Prostate gland (tissue), 2 donors: Measurements from ENCODE around the gene S100A16. TPM values are rescaled to one million over a fixed set of nuclear protein-coding genes. Genes with fewer than 3 reads are reported as not detected.

ENCODE experiments used
- DNase-seq: peaks from one replicate; pipeline ENCODE4 v3.0.0-alpha.2; 2019; ENCODE audit warnings: low spot score
- H3K27ac ChIP-seq, 2 donors: fragments of 200-600 bp; sonication (generic); 2 replicates each; pipeline ENCODE4 v1.5.1; 2017 to 2019
- H3K27me3 ChIP-seq: fragments of 200-600 bp; sonication (generic); replicated peaks from 2 replicates; pipeline ENCODE4 v1.5.1; 2019; ENCODE audit not compliant: insufficient read depth
- H3K36me3 ChIP-seq, 2 donors: fragments of 200-600 bp; sonication (generic); 1 replicate in 1 of 2; 2 replicates in 1 of 2; pipeline versions ENCODE4 v1.5.1 to v1.8.1; 2017 to 2019
- H3K4me1 ChIP-seq: fragments of 200-600 bp; sonication (generic); replicated peaks from 2 replicates; pipeline ENCODE4 v1.5.1; 2019
- H3K4me3 ChIP-seq, 2 donors: fragments of 200-600 bp; sonication (generic); 2 replicates each; pipeline ENCODE4 v1.5.1; 2017 to 2019
- H3K9me3 ChIP-seq: fragments of 200-600 bp; sonication (generic); 2 replicates; pipeline ENCODE4 v1.5.1; 2017
- CTCF ChIP-seq, 4 experiments: fragments of 200-600 bp in 2 of 4; fragments of 450-650 bp in 2 of 4; sonication (generic) in 2 of 4; IDR thresholded peaks; 1 replicate in 3 of 4; 2 replicates in 1 of 4; pipeline ENCODE4 v1.5.1; 2016 to 2019; ENCODE audit warnings: antibody characterized with exemption in 4 of 4, mild to moderate bottlenecking in 2 of 4, moderate library complexity in 2 of 4
- POLR2A ChIP-seq: fragments of 450-650 bp; IDR thresholded peaks from one replicate; pipeline ENCODE4 v1.6.1; 2016; ENCODE audit warnings: antibody characterized with exemption, mild to moderate bottlenecking
- POLR2AphosphoS5 ChIP-seq: sonication (generic); formaldehyde crosslinking; IDR thresholded peaks from one replicate; pipeline ENCODE4 v1.6.1; 2017; ENCODE audit warnings: antibody characterized with exemption
- WGBS: methylation state at CpG from one replicate; pipeline ENCODE4 v1.1.5; 2018; 5-methylcytosine and 5-hydroxymethylcytosine counted together
- intact Hi-C: fragments of 100-400 bp; cut with DNase I; formaldehyde crosslinking; loops from one replicate; pipeline ENCODE4 v1.14.2; 2022
- total RNA-seq, 2 donors: library from RNA; depleted of rRNA; stranded (reverse); fragments of >200 nt; gene quantifications; one replicate each; pipeline ENCODE4 v1.1.0, GENCODE V29; 2016

S100A16 gene
- total RNA-seq, 2 donors from 2014 or later, result 78.4 to 165 TPM

GRCh38 chr1:153639280-153639679, 26.3 kb upstream of the S100A16 start:
- Histone ChIP-seq H3K4me3 (no peak overlapping the region), H3K36me3 (peaks cover 6 to 20% of the 10 kb centered on the region in 2 donors), H3K27ac (no peak overlapping the region), H3K4me1 (no peaks in the 10 kb centered on the region), H3K9me3 (no peaks in the 10 kb centered on the region), H3K27me3 (no peaks in the 10 kb centered on the region)
- intact Hi-C loops, result no loop called here
- 74% methylated on average over 3 of the region's 3 CpGs for WGBS
- no peak for TF ChIP-seq CTCF (IDR thresholded peaks at IDR 0.05)
- TF ChIP-seq POLR2A, result no peak
- no peak for TF ChIP-seq POLR2AphosphoS5
- no peak for DNase-seq

GRCh38 chr1:153638261-153638660, 25.3 kb upstream of the S100A16 start:
- H3K4me1 ChIP-seq, result no peaks in the 10 kb centered on the region
- no peaks in the 10 kb centered on the region for H3K27me3 ChIP-seq
- intact Hi-C loops, result no loop called here
- DNase-seq, result no peak
- 63% methylated on average over 6 of the region's 6 CpGs for WGBS
- H3K27ac ChIP-seq, result peak overlapping the region; percentile 12 to 20
- H3K9me3 ChIP-seq, result no peaks in the 10 kb centered on the region
- TF ChIP-seq POLR2A (no peak), POLR2AphosphoS5 (no peak), CTCF (IDR thresholded peaks at IDR 0.05) (no peak)
- H3K4me3 ChIP-seq, result no peak overlapping the region
- peaks cover 6 to 17% of the 10 kb centered on the region in 2 donors for H3K36me3 ChIP-seq

GRCh38 chr1:153636312-153636711, 23.4 kb upstream of the S100A16 start:
- H3K27ac ChIP-seq, result peak overlapping the region in 1 of 2 donors; percentile 24

GRCh38 chr1:153635872-153636271, 22.9 kb upstream of the S100A16 start:
- Histone ChIP-seq H3K27ac (no peak overlapping the region), H3K9me3 (no peaks in the 10 kb centered on the region), H3K36me3 (peaks cover 4 to 9% of the 10 kb centered on the region in 2 donors), H3K4me1 (no peaks in the 10 kb centered on the region), H3K4me3 (peak overlapping the region in 1 of 2 donors; percentile 93), H3K27me3 (no peaks in the 10 kb centered on the region)
- no peak for DNase-seq
- intact Hi-C loops, result loop anchor here (2.0 kb wide), 1 partner anchor 23 kb away; the partner anchor contains the start of gene SNAPIN
- TF ChIP-seq CTCF (IDR thresholded peaks at IDR 0.05) (no peak), POLR2AphosphoS5 (no peak), POLR2A (no peak)
- 84% methylated on average over 7 of the region's 7 CpGs for WGBS

More at GRCh38 chr1:153636312-153636711, 23.4 kb upstream of the S100A16 start:
- H3K4me1 ChIP-seq, result no peaks in the 10 kb centered on the region
- H3K36me3 ChIP-seq, result peaks cover 4 to 9% of the 10 kb centered on the region in 2 donors
- DNase-seq, result no peak
- 97% methylated on average over 9 of the region's 9 CpGs for whole genome bisulfite sequencing
- no peaks in the 10 kb centered on the region for H3K27me3 ChIP-seq
- intact Hi-C loops, result no loop called here
- TF ChIP-seq POLR2AphosphoS5 (no peak), CTCF (IDR thresholded peaks at IDR 0.05) (no peak), POLR2A (no peak)
- H3K9me3 ChIP-seq, result no peaks in the 10 kb centered on the region
- no peak overlapping the region for H3K4me3 ChIP-seq
